GM23338 (cell line): Measurements from ENCODE around the gene KLHL17.

Source experiments
- CREB1 ChIP-seq: fragments of 250-450 bp; sonication (Bioruptor Pico); IDR thresholded peaks from 2 replicates; pipeline ENCODE4 v1.5.0; 2020; ENCODE audit warnings: low read depth, mild to moderate bottlenecking, moderate library complexity
- CTCF ChIP-seq, 2 experiments: fragments of 200-600 bp in 1 of 2; sonication (generic) in 1 of 2; conservative IDR thresholded peaks; 2 replicates each; pipeline versions ENCODE4 v1.5.1 to v1.6.1; 2016 to 2017; ENCODE audit warnings: antibody characterized with exemption in 2 of 2, low read depth in 2 of 2, mild to moderate bottlenecking in 2 of 2, moderate library complexity in 1 of 2
- ETS1 ChIP-seq: IDR thresholded peaks from 2 replicates; pipeline ENCODE4 v1.6.1; 2016; ENCODE audit warnings: antibody characterized with exemption
- EZH2 ChIP-seq: fragments of 200-600 bp; sonication (generic); IDR thresholded peaks from one replicate; pipeline ENCODE4 v1.8.0; 2017; ENCODE audit warnings: antibody characterized with exemption, mild to moderate bottlenecking, low read depth; ENCODE audit not compliant: unreplicated experiment
- EZH2phosphoT487 ChIP-seq: fragments of 200-600 bp; sonication (generic); IDR thresholded peaks from one replicate; pipeline ENCODE4 v1.8.1; 2018; ENCODE audit warnings: antibody characterized with exemption; ENCODE audit not compliant: unreplicated experiment
- JUNB ChIP-seq: IDR thresholded peaks from one replicate; pipeline ENCODE4 v1.6.1; 2016; ENCODE audit warnings: antibody characterized with exemption; ENCODE audit not compliant: unreplicated experiment
- NANOG ChIP-seq: IDR thresholded peaks from 2 replicates; pipeline ENCODE4 v1.6.1; 2016; ENCODE audit warnings: antibody characterized with exemption, borderline replicate concordance
- POLR2AphosphoS5 ChIP-seq: IDR thresholded peaks from 2 replicates; pipeline ENCODE4 v1.6.1; 2016; ENCODE audit warnings: antibody characterized with exemption, low read depth
- REST ChIP-seq: IDR thresholded peaks from one replicate; pipeline ENCODE4 v1.6.1; 2018; ENCODE audit warnings: antibody characterized with exemption; ENCODE audit not compliant: unreplicated experiment
- STAT1 ChIP-seq: IDR thresholded peaks from one replicate; pipeline ENCODE4 v1.6.1; 2016; ENCODE audit warnings: antibody characterized with exemption; ENCODE audit not compliant: unreplicated experiment
- ZNF114 ChIP-seq: fragments of 250-450 bp; sonication (Bioruptor Pico); IDR thresholded peaks from 2 replicates; pipeline ENCODE4 v1.5.0; 2020; ENCODE audit warnings: mild to moderate bottlenecking, moderate library complexity
- ZNF331 ChIP-seq: fragments of 250-450 bp; sonication (Bioruptor Pico); IDR thresholded peaks from 2 replicates; pipeline ENCODE4 v1.5.0; 2020; ENCODE audit warnings: low read depth, mild to moderate bottlenecking, moderate library complexity

GRCh38 chr1:992362-992761 is 32.0 kb downstream of the KLHL17 start:
- no peak for TF ChIP-seq CTCF (conservative IDR thresholded peaks at IDR 0.05; ENCODE audit: low read depth in 2 of 2)
- TF ChIP-seq EZH2phosphoT487: no peak
- TF ChIP-seq EZH2: no peak
- no peak for TF ChIP-seq POLR2AphosphoS5
- TF ChIP-seq CREB1 (CRISPR knock-in tag): no peak
- no peak for TF ChIP-seq ETS1
- no peak for TF ChIP-seq NANOG
- TF ChIP-seq REST: no peak
- TF ChIP-seq JUNB: no peak
- TF ChIP-seq STAT1: no peak
- TF ChIP-seq ZNF331 (CRISPR knock-in tag): no peak
- TF ChIP-seq ZNF114 (CRISPR knock-in tag): no peak
